C4-2B (cell line): ENCODE data around the gene PURB.

Experiments
- H3K27ac ChIP-seq: fragments of 450-650 bp; 2 replicates; pipeline ENCODE4 v1.5.1; 2017
- ZFX ChIP-seq: fragments of 450-650 bp; IDR thresholded peaks from 2 replicates; pipeline ENCODE4 v1.6.1; 2017
- TF ChIP-seq, protein P1 (sequence below): fragments of 450-650 bp; conservative IDR thresholded peaks from 2 replicates; pipeline ENCODE4 v1.5.1; 2017; ENCODE audit warnings: mild to moderate bottlenecking

PURB gene

GRCh38 chr7:44891372-44891771 lies 6.0 kb upstream of the PURB start:
- TF ChIP-seq ZFX, result no peak
- TF ChIP-seq, protein P1, sequence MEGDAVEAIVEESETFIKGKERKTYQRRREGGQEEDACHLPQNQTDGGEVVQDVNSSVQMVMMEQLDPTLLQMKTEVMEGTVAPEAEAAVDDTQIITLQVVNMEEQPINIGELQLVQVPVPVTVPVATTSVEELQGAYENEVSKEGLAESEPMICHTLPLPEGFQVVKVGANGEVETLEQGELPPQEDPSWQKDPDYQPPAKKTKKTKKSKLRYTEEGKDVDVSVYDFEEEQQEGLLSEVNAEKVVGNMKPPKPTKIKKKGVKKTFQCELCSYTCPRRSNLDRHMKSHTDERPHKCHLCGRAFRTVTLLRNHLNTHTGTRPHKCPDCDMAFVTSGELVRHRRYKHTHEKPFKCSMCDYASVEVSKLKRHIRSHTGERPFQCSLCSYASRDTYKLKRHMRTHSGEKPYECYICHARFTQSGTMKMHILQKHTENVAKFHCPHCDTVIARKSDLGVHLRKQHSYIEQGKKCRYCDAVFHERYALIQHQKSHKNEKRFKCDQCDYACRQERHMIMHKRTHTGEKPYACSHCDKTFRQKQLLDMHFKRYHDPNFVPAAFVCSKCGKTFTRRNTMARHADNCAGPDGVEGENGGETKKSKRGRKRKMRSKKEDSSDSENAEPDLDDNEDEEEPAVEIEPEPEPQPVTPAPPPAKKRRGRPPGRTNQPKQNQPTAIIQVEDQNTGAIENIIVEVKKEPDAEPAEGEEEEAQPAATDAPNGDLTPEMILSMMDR, result no peak
- no peak overlapping the region for H3K27ac ChIP-seq

DNA sequence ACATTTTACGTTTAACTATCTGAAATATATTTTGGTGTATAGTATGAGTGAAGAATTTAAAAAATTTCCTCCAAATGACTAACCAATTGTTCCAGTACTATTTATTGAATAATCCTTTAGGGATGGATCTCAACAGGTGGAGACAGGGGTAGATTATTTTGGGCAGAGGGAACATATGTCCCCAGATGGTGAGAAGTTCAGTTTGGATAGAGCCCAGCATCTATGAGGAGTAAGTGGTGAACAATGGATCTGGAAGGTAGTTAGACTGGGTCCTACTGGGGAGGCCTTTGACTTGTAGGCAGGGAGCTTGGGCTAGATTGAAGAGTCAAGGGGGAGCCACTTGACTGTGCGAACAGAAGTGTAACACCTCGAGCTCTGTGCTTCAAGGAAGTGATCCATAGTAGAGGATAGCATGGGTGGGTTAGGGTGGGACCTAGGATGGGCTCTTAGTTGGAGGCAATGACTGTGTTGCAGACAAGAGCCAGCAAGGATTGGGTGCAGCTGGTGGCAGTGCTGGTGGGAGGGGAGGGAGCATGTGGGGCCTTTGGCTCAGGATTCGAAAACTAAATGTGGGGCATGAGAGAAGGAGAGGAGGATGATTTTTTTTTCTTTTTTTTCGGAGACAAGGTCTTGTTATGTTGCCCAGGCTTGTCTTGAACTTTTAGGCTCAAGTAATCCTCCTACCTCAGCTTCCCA lies 3.9 kb upstream of the PURB start:
- H3K27ac ChIP-seq, result no peak overlapping the region
- TF ChIP-seq, protein P1, result no peak
- TF ChIP-seq ZFX, result no peak

DNA sequence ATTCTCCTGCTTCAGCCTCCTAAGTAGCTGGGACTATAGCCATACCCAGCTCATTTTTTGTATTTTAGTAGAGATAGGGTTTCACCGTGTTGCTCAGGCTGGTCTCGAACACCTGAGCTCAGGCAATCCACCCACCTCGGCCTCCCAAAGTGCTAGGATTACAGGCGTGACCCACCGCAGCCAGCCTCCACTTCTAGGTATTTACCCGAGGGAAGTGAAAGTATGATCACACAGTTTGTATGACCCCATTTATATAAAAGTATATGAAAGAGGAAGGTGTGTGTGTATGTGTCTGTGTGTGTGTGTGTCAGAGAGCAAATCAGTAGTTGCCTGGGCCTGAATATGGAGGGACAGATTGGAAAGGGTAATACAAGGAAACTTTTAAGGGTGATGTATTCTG lies 2.0 kb upstream of the PURB start:
- no peak for TF ChIP-seq ZFX
- TF ChIP-seq, protein P1, result no peak
- no peak overlapping the region for H3K27ac ChIP-seq

DNA sequence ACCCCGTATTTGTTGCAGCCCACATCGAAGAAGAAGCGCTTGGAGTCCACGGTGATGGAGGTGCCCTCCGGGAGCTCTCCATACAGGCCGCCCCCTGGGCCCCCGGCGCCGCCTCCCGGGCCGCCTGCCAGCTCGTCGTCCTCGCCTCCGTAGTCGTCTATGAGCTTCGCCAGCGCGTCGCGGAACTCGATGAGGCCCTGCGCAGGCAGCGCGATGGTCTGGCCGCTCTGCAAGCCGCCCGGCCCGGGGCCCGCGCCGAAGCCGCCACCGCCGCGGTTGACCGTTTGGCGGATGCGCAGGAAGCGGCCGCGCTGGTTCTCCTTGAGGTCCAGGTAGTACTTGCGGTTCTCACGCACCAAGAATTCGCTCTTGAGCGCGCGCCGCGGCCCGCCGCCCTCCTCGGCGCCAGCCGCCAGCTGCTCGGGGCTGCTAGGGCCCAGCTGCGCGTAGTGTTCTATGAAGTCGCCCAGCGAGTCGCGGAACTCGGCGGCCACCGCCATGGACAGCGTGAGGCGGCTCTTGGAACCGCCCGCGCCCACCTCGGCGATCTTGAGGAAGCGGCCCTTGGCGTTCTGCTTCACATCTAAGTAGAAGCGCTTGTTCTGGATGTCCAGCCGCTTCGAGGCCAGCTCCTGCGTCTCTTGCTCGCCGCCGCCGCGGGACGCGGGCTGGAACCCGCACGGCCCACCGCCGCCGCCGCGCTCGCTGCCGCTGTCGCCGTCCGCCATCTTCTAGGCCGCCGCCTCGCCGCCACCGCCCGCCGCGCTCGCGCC lies 523 bp downstream of the PURB start:
- peak; percentile 86 for TF ChIP-seq ZFX
- TF ChIP-seq, protein P1, result no peak
- H3K27ac ChIP-seq, result peak overlapping the region; percentile 94

DNA sequence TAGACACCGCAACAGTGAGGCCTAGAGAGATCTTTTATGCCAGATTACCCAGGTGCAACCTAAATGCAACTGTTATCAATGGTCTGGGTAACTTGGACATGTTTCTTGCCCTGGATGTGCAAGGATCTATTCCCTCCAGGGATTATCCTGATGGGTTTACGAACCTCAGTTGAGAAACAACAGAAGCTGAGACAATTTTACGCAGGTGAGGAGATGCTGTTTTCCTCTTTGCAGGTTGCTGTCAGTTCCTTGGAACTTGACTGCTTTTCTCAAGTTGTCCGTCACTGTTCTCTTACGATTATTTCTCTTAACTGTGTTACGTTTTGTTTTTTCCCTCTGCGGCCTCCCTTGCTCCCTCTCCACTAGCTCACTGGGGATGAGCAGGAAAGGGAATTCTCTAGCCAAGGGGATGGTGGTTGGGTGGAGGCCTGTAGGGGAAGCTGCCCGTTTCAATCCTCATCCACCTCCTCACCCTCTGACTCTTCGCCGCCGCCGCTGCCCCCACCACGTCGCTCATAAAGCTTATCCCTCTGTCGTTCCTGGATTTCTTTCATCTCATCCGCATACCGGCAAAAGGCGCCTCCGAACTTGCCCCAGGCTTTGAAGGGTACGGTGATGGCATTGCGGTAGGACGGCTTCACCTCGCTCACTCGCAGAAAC lies 1.2 kb downstream of the PURB start:
- peak overlapping the region; percentile 94 for H3K27ac ChIP-seq

DNA sequence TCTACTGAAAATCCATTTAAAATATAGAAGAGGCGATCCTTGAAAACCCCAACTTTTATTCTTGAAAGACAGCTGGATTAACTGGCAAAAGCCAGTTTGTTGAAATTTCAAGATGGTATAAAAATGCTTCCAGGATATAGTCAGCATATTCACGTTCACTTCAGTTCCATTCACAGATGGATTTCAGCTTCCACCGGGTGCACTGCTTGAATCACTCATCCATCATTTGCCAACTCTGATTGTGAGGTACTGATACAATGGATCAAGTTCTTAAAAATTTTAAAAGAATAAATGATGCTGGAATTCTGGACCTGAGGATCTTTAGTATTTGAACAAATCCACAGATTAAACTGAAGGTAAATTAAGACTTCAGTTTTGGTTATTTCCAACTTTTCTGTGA lies 2.4 kb downstream of the PURB start:
- TF ChIP-seq, protein P1, result no peak
- TF ChIP-seq ZFX, result no peak
- no peak overlapping the region for H3K27ac ChIP-seq

More for the DNA sequence above, 1.2 kb downstream of the PURB start:
- TF ChIP-seq, protein P1, result no peak
- no peak for TF ChIP-seq ZFX

GRCh38 chr7:44881610-44882009 lies 3.7 kb downstream of the PURB start:
- no peak overlapping the region for H3K27ac ChIP-seq
- TF ChIP-seq ZFX, result no peak
